HepG2 (cell line): Measurements from ENCODE around the gene TK1. TPM values are rescaled to one million over a fixed set of nuclear protein-coding genes. Genes with fewer than 3 reads are reported as not detected.

Source experiments
- HDAC2 ChIP-seq: sonication (generic); formaldehyde crosslinking; IDR thresholded peaks from 2 replicates; pipeline ENCODE4 v1.4.0; 2020; ENCODE audit warnings: missing genetic modification reagents
- MEF2D ChIP-seq: sonication (generic); formaldehyde crosslinking; IDR thresholded peaks from 2 replicates; pipeline ENCODE4 v1.5.1; 2020; ENCODE audit warnings: mild to moderate bottlenecking, missing genetic modification reagents
- MXI1 ChIP-seq: IDR thresholded peaks from 3 replicates; pipeline ENCODE4 v1.6.1; 2012; ENCODE audit warnings: low read depth, low read length, inconsistent platforms, borderline replicate concordance
- NFYB ChIP-seq: sonication (generic); formaldehyde crosslinking; IDR thresholded peaks from 2 replicates; pipeline ENCODE4 v1.4.0; 2020; ENCODE audit warnings: missing genetic modification reagents
- SRSF1 ChIP-seq: fragments of 200-400 bp; formaldehyde crosslinking; optimal IDR thresholded peaks from 2 replicates; pipeline ENCODE3; 2017; ENCODE audit warnings: mild to moderate bottlenecking, low read depth, low read length, moderate library complexity
- TEAD2 ChIP-seq: sonication (generic); formaldehyde crosslinking; IDR thresholded peaks from 2 replicates; pipeline ENCODE4 v1.9.0; 2021; ENCODE audit warnings: missing genetic modification reagents
- TOE1 ChIP-seq: sonication (generic); formaldehyde crosslinking; IDR thresholded peaks from 2 replicates; pipeline ENCODE4 v1.4.0; 2020; ENCODE audit warnings: mild to moderate bottlenecking, missing genetic modification reagents
- ZSCAN29 ChIP-seq: sonication (generic); formaldehyde crosslinking; conservative IDR thresholded peaks from 2 replicates; pipeline ENCODE4 v1.4.0; 2020; ENCODE audit warnings: mild to moderate bottlenecking, missing genetic modification reagents
- polyA plus RNA-seq, 8 experiments: library from polyadenylated mRNA; depleted of rRNA in 3 of 8; stranded (reverse) in 7 of 8; unstranded in 1 of 8; fragments of >200 nt; fragmentation: Illumina TruSeq in 4 of 8; extraction: Trizol in 4 of 8; gene quantifications; 2 replicates each; pipeline versions ENCODE4 v1.2.1 to v1.2.3, GENCODE V29; 2011 to 2016; ENCODE audit warnings: low read depth in 4 of 8, missing spikeins in 1 of 8, mixed read lengths in 1 of 8; ENCODE audit not compliant: insufficient read depth in 1 of 8
- total RNA-seq, 5 experiments: library from RNA; depleted of rRNA; stranded (reverse); fragments of >200 nt; fragmentation: Illumina TruSeq; extraction: Trizol; gene quantifications; 2 replicates each; pipeline ENCODE4 v1.2.3, GENCODE V29; 2016; ENCODE audit warnings: low read depth in 1 of 5
- TF ChIP-seq, protein P1 (sequence below): sonication (generic); formaldehyde crosslinking; IDR thresholded peaks from one replicate; pipeline ENCODE4 v1.5.1; 2020; ENCODE audit warnings: mild to moderate bottlenecking, missing genetic modification reagents; ENCODE audit errors: not compliant biosample characterization
- TF ChIP-seq, protein P2 (sequence below): IDR thresholded peaks from 2 replicates; pipeline ENCODE4 v1.6.1; 2018; ENCODE audit warnings: missing genetic modification reagents
- TF ChIP-seq, protein P3 (sequence below): sonication (generic); formaldehyde crosslinking; IDR thresholded peaks from 2 replicates; pipeline ENCODE4 v1.8.1; 2023; ENCODE audit warnings: mild to moderate bottlenecking, missing genetic modification reagents
- TF ChIP-seq, protein P4 (sequence below): sonication (generic); formaldehyde crosslinking; conservative IDR thresholded peaks from 2 replicates; pipeline ENCODE4 v1.8.0; 2022; ENCODE audit warnings: low read depth, missing genetic modification reagents
- TF ChIP-seq, protein P5 (sequence below): sonication (generic); formaldehyde crosslinking; IDR thresholded peaks from 2 replicates; pipeline ENCODE4 v1.4.0; 2020; ENCODE audit warnings: low read depth, missing genetic modification reagents

Gene TK1
- total and polyA plus RNA-seq, 2 of the 13 experiments (the other 11 are each of a cell fraction or from before 2014, with no cell fraction given) = 45.0 to 96.0 TPM

DNA sequence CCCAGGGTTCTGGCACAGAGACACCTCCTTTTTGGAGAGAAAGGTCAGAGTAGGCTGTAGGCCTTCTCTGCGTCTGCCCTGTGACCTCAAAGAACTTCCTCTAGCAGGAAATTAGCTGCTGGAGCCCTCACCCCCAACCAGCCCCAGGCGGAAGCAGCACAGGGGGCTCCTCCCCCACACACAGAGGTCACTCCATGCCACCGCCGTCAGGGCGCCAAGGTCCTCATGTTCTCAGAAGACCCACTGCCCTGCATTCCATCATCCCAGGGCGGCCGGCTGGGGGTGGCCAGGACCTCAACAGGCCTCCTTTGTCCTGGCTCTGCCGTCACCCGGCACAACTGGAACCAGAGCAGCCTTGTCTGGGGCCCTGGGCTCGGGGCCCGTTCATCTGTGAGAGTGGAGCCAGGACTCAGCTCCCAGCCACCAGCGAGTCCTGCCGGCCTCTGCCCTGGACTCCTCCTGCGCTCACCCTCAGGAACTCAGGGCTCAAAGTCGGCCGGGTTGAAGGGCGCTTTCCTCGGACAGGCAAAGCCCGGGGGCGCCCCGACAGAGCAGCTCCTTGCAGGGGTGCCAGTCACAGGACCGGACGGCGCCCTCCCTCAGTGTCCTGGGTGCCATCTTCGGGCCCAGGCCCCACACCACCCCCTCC is 59.5 kb downstream of the TK1 start (continued):
- TF ChIP-seq, protein P1, sequence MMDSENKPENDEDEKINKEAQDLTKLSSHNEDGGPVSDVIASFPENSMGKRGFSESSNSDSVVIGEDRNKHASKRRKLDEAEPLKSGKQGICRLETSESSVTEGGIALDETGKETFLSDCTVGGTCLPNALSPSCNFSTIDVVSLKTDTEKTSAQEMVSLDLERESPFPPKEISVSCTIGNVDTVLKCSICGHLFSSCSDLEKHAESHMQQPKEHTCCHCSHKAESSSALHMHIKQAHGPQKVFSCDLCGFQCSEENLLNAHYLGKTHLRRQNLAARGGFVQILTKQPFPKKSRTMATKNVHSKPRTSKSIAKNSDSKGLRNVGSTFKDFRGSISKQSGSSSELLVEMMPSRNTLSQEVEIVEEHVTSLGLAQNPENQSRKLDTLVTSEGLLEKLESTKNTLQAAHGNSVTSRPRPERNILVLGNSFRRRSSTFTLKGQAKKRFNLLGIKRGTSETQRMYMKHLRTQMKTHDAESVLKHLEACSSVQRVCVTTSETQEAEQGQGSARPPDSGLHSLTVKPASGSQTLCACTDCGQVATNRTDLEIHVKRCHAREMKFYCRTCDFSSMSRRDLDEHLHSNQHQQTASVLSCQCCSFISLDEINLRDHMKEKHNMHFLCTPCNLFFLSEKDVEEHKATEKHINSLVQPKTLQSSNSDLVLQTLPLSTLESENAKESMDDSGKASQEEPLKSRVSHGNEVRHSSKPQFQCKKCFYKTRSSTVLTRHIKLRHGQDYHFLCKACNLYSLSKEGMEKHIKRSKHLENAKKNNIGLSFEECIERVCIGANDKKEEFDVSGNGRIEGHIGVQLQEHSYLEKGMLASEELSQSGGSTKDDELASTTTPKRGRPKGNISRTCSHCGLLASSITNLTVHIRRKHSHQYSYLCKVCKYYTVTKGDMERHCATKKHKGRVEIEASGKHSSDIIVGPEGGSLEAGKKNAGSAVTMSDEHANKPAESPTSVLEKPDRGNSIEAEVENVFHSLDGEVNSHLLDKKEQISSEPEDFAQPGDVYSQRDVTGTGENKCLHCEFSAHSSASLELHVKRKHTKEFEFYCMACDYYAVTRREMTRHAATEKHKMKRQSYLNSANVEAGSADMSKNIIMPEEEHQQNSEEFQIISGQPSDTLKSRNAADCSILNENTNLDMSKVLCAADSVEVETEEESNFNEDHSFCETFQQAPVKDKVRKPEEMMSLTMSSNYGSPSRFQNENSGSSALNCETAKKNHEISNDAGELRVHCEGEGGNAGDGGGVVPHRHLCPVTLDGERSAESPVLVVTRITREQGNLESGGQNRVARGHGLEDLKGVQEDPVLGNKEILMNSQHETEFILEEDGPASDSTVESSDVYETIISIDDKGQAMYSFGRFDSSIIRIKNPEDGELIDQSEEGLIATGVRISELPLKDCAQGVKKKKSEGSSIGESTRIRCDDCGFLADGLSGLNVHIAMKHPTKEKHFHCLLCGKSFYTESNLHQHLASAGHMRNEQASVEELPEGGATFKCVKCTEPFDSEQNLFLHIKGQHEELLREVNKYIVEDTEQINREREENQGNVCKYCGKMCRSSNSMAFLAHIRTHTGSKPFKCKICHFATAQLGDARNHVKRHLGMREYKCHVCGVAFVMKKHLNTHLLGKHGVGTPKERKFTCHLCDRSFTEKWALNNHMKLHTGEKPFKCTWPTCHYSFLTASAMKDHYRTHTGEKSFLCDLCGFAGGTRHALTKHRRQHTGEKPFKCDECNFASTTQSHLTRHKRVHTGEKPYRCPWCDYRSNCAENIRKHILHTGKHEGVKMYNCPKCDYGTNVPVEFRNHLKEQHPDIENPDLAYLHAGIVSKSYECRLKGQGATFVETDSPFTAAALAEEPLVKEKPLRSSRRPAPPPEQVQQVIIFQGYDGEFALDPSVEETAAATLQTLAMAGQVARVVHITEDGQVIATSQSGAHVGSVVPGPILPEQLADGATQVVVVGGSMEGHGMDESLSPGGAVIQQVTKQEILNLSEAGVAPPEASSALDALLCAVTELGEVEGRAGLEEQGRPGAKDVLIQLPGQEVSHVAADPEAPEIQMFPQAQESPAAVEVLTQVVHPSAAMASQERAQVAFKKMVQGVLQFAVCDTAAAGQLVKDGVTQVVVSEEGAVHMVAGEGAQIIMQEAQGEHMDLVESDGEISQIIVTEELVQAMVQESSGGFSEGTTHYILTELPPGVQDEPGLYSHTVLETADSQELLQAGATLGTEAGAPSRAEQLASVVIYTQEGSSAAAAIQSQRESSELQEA (CRISPR knock-in tag) = no peak
- peak; percentile 86 for TF ChIP-seq HDAC2 (CRISPR knock-in tag)
- TF ChIP-seq TEAD2 (CRISPR knock-in tag) = no peak
- TF ChIP-seq NFYB = no peak
- TF ChIP-seq, protein P2, sequence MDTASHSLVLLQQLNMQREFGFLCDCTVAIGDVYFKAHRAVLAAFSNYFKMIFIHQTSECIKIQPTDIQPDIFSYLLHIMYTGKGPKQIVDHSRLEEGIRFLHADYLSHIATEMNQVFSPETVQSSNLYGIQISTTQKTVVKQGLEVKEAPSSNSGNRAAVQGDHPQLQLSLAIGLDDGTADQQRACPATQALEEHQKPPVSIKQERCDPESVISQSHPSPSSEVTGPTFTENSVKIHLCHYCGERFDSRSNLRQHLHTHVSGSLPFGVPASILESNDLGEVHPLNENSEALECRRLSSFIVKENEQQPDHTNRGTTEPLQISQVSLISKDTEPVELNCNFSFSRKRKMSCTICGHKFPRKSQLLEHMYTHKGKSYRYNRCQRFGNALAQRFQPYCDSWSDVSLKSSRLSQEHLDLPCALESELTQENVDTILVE (CRISPR knock-in tag) = 0 out of 2 replicates have a peak, but pooled peaks have one; percentile 71
- TF ChIP-seq MXI1 = peak; percentile 85; the same call in 1 of the 3 replicates
- TF ChIP-seq TOE1 (CRISPR knock-in tag) = no peak
- TF ChIP-seq, protein P3, sequence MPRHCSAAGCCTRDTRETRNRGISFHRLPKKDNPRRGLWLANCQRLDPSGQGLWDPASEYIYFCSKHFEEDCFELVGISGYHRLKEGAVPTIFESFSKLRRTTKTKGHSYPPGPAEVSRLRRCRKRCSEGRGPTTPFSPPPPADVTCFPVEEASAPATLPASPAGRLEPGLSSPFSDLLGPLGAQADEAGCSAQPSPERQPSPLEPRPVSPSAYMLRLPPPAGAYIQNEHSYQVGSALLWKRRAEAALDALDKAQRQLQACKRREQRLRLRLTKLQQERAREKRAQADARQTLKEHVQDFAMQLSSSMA (CRISPR knock-in tag) = peak; percentile 80
- peak; percentile 38; the same call in 1 of the 2 replicates for TF ChIP-seq ZSCAN29 (CRISPR knock-in tag)
- 0 out of 2 replicates have a peak, but pooled peaks have one; percentile 31 for TF ChIP-seq MEF2D (CRISPR knock-in tag)
- TF ChIP-seq, protein P4, sequence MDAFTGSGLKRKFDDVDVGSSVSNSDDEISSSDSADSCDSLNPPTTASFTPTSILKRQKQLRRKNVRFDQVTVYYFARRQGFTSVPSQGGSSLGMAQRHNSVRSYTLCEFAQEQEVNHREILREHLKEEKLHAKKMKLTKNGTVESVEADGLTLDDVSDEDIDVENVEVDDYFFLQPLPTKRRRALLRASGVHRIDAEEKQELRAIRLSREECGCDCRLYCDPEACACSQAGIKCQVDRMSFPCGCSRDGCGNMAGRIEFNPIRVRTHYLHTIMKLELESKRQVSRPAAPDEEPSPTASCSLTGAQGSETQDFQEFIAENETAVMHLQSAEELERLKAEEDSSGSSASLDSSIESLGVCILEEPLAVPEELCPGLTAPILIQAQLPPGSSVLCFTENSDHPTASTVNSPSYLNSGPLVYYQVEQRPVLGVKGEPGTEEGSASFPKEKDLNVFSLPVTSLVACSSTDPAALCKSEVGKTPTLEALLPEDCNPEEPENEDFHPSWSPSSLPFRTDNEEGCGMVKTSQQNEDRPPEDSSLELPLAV (CRISPR knock-in tag) = no peak
- peak; percentile 40 for TF ChIP-seq SRSF1
- TF ChIP-seq, protein P5, sequence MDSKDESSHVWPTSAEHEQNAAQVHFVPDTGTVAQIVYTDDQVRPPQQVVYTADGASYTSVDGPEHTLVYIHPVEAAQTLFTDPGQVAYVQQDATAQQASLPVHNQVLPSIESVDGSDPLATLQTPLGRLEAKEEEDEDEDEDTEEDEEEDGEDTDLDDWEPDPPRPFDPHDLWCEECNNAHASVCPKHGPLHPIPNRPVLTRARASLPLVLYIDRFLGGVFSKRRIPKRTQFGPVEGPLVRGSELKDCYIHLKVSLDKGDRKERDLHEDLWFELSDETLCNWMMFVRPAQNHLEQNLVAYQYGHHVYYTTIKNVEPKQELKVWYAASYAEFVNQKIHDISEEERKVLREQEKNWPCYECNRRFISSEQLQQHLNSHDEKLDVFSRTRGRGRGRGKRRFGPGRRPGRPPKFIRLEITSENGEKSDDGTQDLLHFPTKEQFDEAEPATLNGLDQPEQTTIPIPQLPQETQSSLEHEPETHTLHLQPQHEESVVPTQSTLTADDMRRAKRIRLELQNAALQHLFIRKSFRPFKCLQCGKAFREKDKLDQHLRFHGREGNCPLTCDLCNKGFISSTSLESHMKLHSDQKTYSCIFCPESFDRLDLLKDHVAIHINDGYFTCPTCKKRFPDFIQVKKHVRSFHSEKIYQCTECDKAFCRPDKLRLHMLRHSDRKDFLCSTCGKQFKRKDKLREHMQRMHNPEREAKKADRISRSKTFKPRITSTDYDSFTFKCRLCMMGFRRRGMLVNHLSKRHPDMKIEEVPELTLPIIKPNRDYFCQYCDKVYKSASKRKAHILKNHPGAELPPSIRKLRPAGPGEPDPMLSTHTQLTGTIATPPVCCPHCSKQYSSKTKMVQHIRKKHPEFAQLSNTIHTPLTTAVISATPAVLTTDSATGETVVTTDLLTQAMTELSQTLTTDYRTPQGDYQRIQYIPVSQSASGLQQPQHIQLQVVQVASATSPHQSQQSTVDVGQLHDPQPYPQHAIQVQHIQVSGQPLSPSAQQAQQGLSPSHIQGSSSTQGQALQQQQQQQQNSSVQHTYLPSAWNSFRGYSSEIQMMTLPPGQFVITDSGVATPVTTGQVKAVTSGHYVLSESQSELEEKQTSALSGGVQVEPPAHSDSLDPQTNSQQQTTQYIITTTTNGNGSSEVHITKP = 0 out of 2 replicates have a peak, but pooled peaks have one; percentile 14
